HG03378 (cell line): ENCODE results near the gene TTC21B.

ENCODE experiments used
- ATAC-seq: cut with Tn5 transposase; IDR thresholded peaks from one replicate; pipeline ENCODE4 v1.9.1; 2021; ENCODE audit warnings: mild to moderate bottlenecking, moderate library complexity; ENCODE audit not compliant: unreplicated experiment

The TTC21B gene

DNA sequence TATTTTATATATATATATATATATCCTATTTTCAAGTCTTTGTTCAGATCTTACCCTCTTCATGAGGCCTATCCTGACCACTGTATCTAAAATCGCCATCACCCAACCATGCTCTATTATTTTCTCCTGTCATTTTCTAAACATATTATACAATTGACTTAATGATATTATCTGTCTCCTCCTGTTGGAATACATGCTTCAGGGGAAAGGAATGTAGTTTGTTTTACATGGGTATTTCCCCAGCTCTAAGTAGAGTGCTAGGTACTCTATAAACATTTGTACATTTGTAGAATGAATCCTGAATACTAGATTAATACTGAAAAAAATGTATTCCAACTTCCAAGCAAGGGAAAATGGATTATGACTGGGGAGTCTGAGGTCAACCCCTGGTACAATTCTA is 26.2 kb downstream of the TTC21B start:
- no peak for ATAC-seq

- ATAC-seq = no peak
These were observed 28.6 kb downstream of the TTC21B start for GRCh38 chr2:165924946-165925345.

GRCh38 chr2:165920748-165921147 is 32.8 kb downstream of the TTC21B start:
- no peak for ATAC-seq

DNA sequence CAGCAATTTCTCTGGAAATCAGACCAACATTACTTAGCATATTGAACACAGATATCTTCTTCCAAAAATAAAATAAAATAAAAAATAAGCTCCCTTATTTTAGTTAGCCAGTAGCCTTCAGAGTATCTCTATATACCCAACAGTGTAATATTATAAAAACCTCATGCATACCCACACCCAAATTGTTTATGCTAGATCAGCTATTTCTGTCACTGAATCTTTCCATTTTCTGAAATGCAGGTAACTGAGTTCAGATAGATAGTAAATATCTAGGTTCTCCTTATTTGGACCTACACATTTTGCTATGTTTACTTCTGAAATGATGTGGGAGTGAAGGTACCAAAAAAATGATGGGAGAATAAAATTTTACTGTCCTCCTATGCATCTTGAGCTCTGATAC is 39.9 kb downstream of the TTC21B start:
- ATAC-seq = no peak

GRCh38 chr2:165911981-165912380 is 41.6 kb downstream of the TTC21B start:
- ATAC-seq = no peak

DNA sequence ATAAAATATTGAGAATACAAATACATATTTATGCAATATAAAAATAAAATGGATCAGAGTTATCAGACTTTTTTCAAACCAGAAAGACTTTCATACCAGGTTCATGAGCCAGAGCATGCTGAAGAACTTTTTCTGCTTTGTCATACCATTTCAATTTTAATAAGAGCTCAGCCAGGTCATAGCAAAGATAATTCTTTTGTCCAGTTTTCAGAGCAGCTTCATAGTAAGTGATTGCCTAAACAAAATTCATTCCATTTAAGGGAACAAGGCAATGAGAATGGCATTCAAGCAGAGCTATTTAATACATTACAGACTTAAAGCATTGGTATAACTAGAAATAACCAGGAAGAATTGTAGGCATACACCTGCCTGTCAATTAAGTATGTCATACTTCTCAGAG is 42.3 kb downstream of the TTC21B start:
- ATAC-seq = no peak

DNA sequence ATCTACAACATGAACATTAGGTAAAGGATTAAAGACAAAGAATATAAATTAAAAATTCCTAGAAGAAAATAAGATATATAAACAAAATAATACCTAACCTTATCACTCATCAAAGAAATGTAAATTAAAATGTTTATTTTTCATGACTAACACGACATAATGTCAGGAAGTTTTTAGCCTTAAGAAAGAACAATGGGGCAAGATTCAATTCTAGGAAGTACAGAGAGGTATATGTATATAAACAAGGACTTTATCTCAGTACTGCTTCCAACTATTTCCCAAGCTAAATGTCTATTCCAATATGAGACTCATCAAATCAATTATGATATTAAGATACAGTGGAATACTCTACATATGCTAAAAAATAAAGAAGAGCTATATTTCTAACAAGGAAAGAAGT is 44.1 kb downstream of the TTC21B start:
- ATAC-seq = no peak

- ATAC-seq = no peak
These were observed 47.7 kb downstream of the TTC21B start for GRCh38 chr2:165905854-165906253.

- ATAC-seq = no peak
These were observed 48.3 kb downstream of the TTC21B start for GRCh38 chr2:165905269-165905668.

DNA sequence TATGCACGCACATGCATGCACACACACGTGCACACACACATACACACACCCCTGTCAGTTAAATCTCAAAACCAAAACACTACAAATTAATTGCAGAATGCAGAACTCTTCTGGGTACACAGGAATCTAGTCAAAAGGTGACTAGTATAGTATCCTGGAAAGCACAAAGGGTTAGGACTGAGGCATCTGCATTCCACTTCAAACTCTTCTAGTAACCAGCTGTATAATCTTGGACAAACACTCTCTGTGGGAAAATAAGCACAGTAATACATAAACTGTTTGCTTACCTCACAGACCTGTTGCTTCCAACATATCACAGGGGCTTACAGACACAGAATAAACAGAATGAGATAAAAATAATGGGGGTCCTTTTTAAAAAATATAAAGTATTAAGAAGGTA is 49.1 kb downstream of the TTC21B start:
- no peak for ATAC-seq

- no peak for ATAC-seq
These were observed 50.2 kb downstream of the TTC21B start for GRCh38 chr2:165903406-165903805.

GRCh38 chr2:165902934-165903333 is 50.6 kb downstream of the TTC21B start:
- no peak for ATAC-seq

DNA sequence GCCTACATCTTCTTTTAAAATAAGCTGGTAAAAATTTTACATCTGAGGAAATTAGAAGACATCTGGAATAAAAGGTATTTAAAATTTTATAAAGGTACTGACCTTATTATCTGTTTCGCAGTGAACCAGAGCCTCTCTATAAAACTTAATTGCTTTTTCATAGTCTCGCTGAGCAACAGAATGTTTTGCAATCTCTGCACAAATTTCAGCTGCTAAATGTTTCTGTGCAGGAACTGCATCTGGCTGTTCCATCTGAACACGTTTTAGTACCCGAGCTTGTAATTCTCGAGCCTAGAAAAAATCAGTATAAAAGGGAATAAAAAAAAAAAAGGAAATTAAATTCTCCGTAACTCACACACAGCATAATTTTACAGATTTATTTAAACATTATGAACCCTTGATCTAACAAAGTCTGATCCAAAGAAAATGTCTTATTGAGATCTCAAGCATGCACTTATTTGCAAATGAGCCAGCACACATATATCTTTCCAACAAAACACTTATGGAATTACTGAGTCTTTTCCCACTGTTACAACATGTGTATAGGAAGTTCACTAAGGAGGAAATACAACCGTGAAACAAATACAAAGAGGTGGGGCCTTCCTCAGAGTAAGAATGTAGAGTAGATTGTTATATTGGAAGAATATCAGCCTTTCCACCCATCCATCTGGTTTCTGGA is 51.8 kb downstream of the TTC21B start:
- no peak for ATAC-seq

DNA sequence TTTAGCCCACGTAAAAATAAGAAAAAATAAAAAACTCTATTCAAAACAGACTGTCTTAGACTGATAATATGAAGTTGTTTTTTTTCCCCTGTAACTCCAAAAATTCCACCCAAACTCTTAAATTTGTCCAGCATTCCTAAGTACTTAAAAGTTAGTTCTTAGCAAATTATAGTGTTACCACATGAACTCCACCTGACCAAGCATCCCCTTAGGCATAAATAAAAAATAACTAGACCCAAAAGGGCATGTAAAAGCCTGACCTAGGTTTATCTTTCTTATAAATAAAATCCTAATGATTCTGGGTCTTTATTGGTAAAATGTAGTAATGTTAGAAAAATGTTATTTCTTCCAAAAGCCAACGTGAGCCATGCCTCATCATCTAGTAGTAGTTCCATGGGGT is 54.3 kb downstream of the TTC21B start:
- no peak for ATAC-seq

DNA sequence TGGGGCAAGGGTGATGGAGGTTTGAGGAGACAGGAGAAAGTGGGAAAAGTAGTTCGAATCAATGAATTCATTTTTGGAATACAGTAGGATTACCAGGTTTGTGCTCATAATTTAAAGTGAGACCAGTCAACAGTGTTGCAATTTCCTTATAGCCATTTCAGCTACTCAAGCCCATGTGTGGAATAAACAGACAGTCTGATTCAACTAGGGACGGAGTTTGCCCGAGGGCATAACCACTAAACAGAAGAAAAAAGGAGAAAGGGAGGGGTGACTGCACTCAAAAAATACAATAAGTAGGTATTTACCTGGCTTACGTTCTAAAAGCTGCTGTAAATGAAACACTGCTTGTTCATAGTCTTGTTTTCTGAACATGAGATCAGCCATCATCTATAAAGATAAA is 55.2 kb downstream of the TTC21B start:
- ATAC-seq = no peak

DNA sequence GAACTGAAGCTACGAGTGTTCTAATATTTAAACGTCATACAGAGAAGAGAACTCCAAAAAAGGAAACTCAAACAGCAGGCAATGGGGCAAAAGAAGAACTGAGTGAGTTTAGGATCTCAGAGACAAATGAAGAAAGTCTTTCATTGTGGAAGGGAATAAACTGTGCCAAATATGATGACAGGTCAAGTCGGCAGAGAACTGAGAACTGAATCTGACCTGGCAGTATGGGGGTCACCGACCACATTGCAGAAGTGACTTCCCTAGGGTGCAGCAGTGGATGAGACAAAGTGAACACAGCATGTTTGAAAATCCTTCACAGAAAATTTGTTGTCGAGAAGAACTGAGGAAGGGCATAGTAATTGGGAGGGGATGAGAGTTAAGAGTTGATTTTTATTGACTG is 55.9 kb downstream of the TTC21B start:
- peak; percentile 36 for ATAC-seq

GRCh38 chr2:165897074-165897473 is 56.5 kb downstream of the TTC21B start:
- ATAC-seq = no peak

GRCh38 chr2:165895974-165896373 is 57.6 kb downstream of the TTC21B start:
- peak; percentile 93 for ATAC-seq

- no peak for ATAC-seq
These were observed 60.0 kb downstream of the TTC21B start for GRCh38 chr2:165893556-165893955.

DNA sequence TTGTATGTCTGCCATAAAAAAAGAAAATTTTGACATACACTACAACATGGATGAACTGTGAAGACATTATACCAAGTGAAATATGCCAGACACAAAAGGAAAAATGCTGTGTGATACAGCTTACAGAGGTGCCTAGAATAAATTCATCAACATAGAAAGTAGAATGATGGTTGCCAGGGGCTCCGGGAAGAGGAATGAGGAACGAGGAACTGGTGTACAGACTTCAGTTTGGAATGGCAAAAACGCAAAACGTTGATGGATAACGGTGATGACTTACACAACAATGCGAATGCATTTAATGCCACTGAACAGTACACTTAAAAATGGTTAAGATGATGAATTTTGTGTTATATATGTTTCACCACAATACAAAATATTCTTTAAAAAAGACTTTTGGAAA is 61.0 kb downstream of the TTC21B start:
- ATAC-seq = no peak

DNA sequence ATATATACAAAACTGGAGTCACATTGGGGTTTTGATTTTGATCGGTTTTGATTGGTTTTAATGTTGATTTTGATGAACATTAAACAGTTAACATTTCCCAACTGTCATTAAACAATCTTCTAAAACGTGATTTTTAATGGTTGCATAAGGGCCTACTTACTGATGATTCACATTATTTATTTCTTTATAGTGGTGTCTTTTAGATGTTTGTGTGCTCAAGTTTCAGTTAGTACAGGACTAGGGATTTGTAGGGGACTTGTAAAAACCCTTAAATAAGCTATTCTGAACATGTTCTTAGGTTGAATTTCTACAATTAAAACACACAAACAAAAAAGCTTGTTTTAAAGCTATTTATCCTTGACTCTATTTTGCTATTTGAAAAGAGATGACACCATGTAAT is 61.6 kb downstream of the TTC21B start:
- no peak for ATAC-seq

- no peak for ATAC-seq
These were observed 62.2 kb downstream of the TTC21B start for GRCh38 chr2:165891345-165891744.

GRCh38 chr2:165889798-165890197 is 63.8 kb downstream of the TTC21B start:
- no peak for ATAC-seq
